NCI-H345 treated with DMSO at 0.1 percent for 48 hours (cell line): Measurements from ENCODE around the gene ATG4D.

Experiments used
- DNase-seq: peaks from one replicate; lab custom pipeline; 2025; ENCODE audit not compliant: unreplicated experiment; lab: John Stamatoyannopoulos, UW

ATG4D gene

DNA sequence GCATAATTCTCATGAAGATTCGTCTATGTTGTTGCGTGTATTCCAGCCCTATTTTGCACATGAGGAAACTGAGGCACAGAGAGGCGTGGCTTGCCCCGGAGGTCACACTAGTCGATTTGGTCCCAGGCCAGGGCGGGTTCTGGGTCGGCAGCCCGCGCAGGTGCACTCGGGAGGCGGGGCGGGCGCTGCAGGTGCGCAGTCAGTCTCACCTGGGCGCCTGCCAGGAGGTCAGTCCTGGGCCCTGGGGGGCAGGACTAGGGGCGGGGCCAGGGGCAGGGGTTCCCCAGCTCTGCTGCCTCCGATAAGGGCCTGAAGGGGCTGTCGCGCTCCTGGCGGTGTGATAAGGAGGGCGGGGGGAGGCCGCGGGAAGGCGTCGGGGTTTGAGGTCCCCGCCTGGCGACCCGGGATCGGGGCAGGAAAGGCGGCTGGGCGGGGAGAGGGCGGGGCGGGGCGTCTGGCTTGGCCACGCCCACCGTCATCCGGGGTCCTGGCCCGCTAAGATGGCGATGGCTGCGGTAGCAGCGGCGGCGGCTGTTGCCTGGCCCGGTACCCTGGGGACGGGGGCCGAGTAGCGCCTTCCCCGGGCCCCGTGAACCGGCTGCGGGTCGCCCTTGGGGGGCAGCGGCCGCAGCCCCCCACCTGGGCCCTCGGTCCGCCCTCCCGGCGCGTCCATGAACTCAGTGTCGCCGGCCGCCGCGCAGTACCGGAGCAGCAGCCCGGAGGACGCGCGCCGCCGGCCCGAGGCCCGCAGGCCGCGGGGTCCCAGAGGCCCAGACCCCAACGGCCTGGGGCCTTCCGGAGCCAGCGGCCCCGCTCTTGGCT lies at the start of gene ATG4D:
Gene ATG4D (plus strand): TSS at position 485 of the 822 bp plus-strand sequence. CDS start 187 bp downstream, at position 672.
- DNase-seq = peak; percentile 77

- no peak for DNase-seq
These were observed 46.3 kb upstream of the ATG4D start for GRCh38 chr19:10497371-10497770.

GRCh38 chr19:10499550-10500246 lies 44.0 kb upstream of the ATG4D start:
- no peak for DNase-seq

- no peak for DNase-seq
These were observed 43.5 kb upstream of the ATG4D start for GRCh38 chr19:10500247-10500592.

DNA sequence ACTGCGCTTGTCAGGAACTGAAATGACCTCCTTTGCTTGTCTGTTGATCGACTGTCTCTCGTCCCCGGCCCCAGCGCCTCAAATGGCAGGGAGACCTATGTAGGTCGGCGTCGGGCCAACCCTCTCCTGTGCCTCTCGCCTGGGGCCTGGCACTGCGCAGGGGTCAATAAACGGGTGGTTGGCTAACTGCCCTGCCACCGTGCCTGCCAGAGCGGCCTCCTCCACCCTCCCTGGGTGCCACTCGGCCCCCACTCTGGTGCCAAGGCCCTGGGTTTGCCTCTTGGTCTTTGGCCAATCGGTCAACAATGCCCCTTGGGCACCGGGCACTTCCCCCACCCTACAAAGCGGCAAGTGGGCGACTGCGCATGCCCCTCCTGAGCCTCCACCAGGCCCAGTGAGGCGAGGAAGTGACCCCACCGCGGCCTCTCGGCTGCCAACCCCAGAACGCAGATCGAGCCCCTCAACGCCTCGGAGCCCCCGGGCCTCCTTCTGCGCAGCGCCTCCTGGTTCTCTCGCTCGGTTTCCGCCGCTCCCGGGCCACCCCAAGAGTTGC lies 41.7 kb upstream of the ATG4D start:
- DNase-seq = no peak

DNA sequence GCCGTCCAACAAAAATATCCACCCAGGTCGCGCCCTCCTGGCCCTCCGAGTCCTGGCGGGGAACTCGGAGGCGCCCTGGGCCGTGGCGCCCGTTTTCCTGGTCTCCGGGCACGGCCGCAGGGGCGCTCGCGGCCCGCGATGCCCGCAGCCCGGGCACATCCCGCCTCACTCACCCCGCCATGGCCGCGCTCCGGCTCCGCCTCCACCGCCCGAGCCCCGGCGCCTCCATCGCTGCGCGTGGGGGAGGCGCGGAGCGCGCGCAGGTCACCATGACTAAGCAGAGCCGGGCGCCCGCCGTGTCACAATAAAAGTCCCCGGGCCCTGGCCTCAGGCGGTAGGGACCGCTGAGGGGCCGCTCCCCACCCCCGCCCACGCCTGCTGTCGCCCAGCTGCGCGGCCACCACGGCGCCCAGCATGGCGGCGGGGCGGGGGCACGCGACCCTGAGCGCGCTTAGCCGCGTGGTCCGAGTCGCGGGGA lies 41.1 kb upstream of the ATG4D start:
- DNase-seq = peak; percentile 75

- DNase-seq = no peak
These were observed 40.5 kb upstream of the ATG4D start, which contains the start of gene KEAP1 for GRCh38 chr19:10503002-10503789. TSS of gene KEAP1 (minus strand) at chr19:10503356. CDS start at chr19:10500033, 3,323 bp downstream.

DNA sequence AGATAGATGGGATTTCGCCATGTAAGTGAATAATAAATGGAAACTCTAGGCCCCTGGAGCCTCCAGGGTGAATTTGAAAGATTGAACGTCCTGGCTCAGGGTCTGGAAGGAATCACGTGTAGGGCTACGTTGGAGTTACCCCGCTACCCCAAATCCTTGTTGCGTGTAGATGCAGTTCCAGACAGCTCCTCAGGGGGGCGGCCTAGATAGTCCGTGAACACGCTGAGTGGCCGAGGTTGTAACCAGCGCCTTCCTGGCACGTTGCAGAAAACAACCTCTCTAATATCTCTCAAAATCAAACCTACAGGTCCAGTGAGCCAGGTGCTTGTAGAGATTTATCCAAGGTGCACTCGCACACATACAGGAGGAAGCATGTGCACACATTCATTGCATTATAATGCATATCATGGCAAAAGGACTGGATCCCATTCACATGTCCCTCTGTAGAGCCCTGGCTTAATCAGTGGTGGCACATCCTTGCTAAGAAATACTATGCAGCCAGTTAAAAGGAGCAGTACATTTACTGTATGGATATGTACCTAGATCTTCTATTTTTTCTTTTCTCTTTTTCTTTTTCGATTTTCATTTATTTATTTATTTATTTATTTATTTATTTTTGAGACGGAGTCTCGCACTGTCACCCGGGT lies 38.0 kb upstream of the ATG4D start:
- no peak for DNase-seq

GRCh38 chr19:10508036-10508435 lies 35.7 kb upstream of the ATG4D start:
- DNase-seq = no peak

- no peak for DNase-seq
These were observed 35.0 kb upstream of the ATG4D start for GRCh38 chr19:10508707-10509106.

- no peak for DNase-seq
These were observed 33.4 kb upstream of the ATG4D start for GRCh38 chr19:10510301-10510802.

DNA sequence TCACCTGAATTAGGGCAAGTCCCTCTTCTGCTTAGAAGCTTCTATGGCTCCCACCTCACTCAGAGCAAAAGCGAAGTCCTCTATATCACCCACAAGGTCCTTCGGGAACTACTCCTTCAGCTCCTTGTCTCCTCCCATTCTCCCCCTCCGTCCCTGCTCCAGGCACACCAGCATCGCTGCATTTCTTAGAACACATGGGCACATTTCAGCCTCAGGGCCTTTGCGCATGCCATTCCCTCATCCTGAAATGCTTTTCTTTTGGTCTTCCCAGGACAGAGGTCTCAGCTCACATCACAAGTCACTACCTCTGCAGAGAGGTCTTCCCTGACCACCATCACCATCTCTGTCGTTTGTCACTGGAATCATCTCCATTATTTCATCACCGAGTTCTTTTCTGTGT lies 30.5 kb upstream of the ATG4D start:
- no peak for DNase-seq

DNA sequence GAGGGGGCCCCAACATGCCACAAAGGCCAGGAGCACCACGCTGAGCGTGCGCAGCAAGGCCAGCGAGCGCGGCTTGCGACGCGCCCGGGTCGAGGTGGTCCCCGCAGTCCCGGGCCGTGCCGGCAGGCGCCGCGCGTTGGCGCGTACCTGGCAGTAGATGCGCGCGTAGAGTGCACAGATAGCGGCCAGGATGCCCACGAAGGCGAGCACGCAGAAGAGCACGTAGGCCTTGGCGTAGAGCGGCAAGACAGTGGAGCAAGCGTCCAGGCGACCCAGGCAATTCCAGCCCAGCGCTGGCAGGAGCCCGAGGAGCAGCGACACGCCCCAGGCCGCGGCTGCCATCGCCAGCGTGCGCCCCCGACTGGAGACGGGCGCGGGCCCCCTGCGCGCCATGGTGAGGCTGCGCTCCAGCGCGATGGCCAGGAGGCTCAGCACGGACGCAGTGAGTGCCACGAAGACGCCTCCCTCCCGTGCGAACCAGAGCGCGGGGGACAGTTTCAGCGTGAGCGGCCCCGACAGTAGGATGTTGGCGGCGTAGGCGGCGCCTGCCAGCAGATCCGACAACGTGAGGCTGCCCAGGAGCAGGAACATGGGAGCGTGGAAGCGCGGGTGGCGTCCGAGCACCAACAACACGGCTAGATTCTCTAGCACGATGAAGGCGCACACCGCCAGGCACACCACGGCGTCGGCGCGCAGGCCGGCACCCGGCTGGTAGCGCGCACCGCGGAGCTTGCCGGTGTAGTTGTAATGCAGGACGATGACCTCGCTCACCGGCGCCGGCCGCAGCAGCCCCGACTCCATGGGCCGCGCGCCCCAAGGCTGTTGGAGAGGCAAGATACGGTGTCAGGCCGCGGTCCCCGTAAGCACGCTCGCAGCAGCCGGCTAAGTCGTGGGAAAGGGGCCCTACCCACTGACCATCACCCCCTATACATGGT lies 29.2 kb upstream of the ATG4D start:
- DNase-seq = no peak

DNA sequence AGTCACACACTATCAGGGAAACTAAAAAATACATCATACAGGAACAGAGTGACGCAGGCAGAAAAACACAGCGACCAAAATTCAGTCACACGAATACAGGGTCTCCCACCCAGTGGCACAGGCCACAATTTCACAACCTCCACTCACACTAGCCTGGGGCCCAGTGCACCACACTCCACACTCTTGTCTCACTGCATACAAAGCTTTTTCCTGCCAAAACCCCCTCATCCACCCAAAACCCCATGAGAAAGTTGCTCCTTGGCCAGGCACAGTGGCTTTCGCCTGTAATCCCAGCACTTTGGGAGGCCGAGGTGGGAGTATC lies 27.7 kb upstream of the ATG4D start:
- no peak for DNase-seq

DNA sequence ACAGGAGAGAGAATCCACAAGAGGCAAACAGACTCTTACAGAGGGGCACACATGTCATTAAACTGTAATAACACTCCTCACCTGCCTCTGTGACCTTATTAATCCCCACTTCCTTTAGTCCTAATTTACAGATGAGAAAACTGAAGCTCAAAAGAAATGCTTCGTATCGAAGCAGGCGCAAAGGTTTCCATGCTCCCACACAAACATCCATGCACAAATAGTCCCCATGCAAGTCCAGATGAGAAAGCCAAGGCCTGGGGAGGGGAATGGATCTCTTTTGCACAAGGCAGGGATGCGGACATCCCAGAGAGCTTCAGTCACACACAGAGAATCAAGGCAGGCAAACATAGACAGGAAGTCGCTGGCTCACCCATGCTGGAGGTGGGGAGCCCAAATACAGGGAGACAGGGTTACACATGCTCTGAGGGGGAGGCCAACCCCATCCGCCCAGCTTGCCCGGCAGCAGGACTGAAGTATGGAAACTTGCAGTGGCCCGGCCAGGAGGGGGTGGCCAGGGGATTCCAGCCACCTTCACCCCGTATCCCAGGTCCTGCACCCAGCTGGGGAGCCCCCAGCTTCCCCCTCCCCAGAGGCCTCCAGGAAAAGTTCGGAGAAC lies 26.9 kb upstream of the ATG4D start:
- no peak for DNase-seq

- DNase-seq = no peak
These were observed 26.3 kb upstream of the ATG4D start, which contains the start of gene S1PR5 for GRCh38 chr19:10517361-10517759. TSS of gene S1PR5 (minus strand) at chr19:10517447. CDS start at chr19:10515011, 2,436 bp downstream.

GRCh38 chr19:10517760-10518443 lies 25.8 kb upstream of the ATG4D start:
- DNase-seq = no peak
